Astrocyte of the spinal cord (primary cell): Measurements from ENCODE around the gene NODAL.

Experiments used
- DNase-seq: peaks from one replicate; pipeline ENCODE4 v3.0.0; 2011; ENCODE audit warnings: low read depth, low spot score
- H3K4me3 ChIP-seq: 2 replicates; pipeline ENCODE4 v1.5.1; 2011; ENCODE audit warnings: low read depth, mild to moderate bottlenecking, low read length, moderate library complexity
- in situ Hi-C: cut with HindIII; loops from 2 replicates; pipeline ENCODE4 v1.10.0; 2017; ENCODE audit warnings: low sequenced_read_pairs
- TF ChIP-seq, protein P1 (sequence below): IDR thresholded peaks from 2 replicates; pipeline ENCODE4 v1.5.1; 2012; ENCODE audit warnings: low read depth, mild to moderate bottlenecking, low read length, inconsistent platforms

Gene NODAL

DNA sequence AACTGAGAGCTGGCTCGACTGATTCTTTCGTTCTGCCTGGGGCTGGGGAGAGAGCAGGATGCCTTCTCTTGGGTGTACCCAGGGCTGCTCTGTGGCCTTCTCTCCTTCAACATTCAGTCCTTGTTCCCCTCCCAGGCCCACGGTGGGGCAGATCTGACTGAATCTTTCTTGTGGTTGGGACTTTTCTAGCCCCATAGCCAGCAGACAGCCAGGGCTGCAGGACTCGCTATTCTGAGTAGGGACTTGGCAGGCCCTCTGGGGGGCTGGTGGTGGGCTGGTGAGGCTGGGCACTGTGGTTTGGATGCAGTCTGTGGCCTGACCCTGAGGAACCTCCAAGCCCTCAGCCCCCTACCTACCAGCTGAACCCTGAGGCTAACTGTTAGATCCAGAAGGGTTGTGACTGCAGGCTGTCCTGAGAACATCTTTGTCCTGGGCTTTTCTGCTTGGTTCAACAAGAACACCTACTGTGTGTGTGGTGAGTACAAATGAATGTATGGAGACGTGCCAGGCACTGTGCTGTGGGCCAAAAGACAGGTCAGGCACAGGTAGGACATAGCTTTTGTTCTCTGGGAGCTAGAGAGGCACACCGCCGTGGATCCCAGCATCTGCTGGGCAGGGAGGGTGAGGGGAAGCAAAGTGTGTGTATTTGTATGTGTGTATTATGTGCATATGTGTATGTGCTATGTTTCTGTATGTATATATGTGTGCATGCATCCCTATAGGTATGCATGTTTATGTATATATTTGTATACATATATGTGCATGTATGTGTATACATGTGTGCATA lies 35.0 kb upstream of the NODAL start:
- H3K4me3 ChIP-seq = no peak overlapping the region
- no peak for DNase-seq
- TF ChIP-seq, protein P1, sequence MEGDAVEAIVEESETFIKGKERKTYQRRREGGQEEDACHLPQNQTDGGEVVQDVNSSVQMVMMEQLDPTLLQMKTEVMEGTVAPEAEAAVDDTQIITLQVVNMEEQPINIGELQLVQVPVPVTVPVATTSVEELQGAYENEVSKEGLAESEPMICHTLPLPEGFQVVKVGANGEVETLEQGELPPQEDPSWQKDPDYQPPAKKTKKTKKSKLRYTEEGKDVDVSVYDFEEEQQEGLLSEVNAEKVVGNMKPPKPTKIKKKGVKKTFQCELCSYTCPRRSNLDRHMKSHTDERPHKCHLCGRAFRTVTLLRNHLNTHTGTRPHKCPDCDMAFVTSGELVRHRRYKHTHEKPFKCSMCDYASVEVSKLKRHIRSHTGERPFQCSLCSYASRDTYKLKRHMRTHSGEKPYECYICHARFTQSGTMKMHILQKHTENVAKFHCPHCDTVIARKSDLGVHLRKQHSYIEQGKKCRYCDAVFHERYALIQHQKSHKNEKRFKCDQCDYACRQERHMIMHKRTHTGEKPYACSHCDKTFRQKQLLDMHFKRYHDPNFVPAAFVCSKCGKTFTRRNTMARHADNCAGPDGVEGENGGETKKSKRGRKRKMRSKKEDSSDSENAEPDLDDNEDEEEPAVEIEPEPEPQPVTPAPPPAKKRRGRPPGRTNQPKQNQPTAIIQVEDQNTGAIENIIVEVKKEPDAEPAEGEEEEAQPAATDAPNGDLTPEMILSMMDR = no peak
- in situ Hi-C loops = no loop called here

DNA sequence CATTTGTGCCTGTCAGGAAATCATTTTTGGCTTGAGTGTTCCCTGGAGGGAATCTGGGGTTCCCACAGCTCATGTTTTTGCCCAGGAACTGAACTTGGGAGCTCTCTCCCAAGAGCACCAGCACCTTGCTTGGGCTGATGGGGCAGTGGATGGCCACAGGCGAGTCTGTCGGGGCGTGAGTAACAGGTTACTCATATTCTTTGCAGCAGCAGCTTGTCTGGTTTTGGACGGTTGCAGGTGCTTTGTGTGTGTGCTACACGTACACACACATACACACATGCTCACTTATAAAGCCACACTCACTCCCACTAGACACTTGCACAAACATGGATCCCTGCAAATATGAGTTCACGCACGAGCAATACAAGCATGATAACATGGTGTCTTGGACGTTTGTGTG lies 34.2 kb upstream of the NODAL start:
- DNase-seq = no peak
- TF ChIP-seq, protein P1 = no peak
- in situ Hi-C loops = no loop called here
- no peak overlapping the region for H3K4me3 ChIP-seq

DNA sequence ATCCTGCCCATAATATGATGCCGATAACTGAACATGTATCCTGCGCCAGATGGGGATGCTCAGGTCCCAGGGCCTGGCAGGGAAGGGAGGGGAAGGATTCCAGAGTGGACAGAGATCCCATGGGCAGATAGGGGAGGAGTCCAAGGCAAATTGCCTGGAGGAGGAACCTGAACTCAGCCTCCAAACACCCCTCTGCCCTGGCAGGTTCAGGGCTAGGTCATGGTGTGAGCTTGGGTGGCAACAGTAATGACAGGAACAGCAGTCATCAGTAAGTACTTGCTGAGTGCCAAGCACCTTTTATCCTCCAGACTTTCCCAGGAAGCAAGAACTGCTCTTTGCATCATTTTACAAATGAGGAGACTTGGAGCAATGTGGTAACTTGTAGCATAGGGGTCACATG lies 33.3 kb upstream of the NODAL start:
- in situ Hi-C loops = no loop called here
- DNase-seq = no peak
- TF ChIP-seq, protein P1 = no peak
- H3K4me3 ChIP-seq = no peak overlapping the region

DNA sequence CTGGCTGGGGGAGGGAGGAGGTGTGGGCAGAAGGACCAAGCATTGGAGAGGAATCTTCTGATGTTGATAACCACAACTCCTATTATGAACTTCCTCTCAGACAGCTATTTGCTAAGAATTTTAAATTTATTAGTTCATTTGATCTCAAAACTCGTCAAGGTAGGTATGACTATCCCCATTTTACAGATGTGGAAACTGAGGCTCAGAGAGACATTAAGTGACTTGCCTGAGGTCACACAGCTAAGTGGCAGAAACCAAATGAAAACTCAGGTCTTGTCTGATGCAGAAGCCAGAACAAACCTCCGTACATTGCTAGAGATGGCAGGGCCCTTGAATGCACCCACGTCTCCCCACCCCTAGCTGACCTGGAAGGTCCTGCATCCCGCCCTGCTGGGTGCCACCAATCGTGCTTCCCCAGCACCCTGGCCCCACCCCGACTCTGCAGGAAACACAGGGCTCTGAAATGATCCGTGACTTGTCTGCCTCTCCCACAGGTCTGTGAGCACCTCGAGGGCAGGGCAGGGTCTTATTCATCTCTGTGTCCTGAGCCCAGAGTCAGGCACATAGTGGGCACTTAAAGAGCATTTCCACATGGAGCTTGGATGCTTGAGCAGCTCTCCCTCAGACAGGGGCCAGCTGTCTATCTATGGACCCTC lies 31.4 kb upstream of the NODAL start:
- TF ChIP-seq, protein P1 = no peak
- in situ Hi-C loops = no loop called here
- no peak for DNase-seq
- no peak overlapping the region for H3K4me3 ChIP-seq

DNA sequence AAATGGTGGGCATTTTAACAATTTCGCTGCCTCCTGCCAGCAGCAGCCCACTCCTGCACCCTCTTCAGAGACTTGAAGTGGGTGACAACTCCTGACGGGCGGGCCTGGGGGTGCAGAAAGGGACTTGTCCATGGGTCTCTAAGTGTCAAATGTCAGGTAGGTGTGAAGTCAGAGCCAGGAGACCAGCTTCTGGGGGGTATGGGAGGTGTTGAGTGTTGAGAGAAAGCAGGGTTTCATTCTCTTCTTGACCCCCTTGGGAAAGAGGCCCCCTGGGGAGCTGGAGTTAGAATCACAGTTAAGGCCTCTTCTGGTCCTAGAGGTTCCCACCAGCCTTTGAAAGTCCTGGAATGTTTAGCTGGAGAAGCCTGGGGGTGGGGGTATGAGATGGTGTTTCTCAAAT lies 25.5 kb upstream of the NODAL start:
- TF ChIP-seq, protein P1 = no peak
- no peak for DNase-seq
- H3K4me3 ChIP-seq = no peak overlapping the region
- in situ Hi-C loops = no loop called here

DNA sequence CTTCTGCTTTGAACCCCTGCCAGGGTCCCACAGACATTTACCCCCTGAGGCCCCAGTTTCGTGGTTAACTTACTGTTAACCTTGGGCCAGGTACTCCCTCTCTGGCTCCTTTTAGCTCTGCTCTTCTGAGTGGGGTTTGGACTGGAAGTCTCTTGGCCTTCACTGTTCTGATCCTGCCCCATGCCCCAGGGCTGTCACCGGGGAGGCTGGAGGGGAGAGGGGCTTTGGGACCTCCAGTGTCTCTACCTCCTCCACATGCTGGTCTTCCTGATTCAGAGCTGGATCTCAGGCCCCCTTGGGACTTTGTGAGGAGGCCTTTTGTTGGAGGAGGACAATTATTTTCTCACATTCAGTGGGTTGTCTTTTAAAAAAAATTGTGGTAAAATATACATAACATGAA lies 24.4 kb upstream of the NODAL start:
- in situ Hi-C loops = no loop called here
- no peak for DNase-seq
- H3K4me3 ChIP-seq = no peak overlapping the region
- TF ChIP-seq, protein P1 = no peak
